SK-N-SH (cell line): Measurements from ENCODE around the gene CPLX1. TPM values are rescaled to one million over a fixed set of nuclear protein-coding genes. Genes with fewer than 3 reads are reported as not detected.

Experiments used
- CTCF ChIA-PET: fragments of 300-600, 350-600 bp; formaldehyde crosslinking; extraction: SDS; loops from one replicate; lab custom pipeline; 2021; lab: Yijun Ruan, JAX
- POLR2A ChIA-PET: fragments of 350-600 bp; sonication (Branson Sonifier 250); formaldehyde crosslinking; extraction: SDS; loops from one replicate; lab custom pipeline; 2020; ENCODE audit warnings: antibody characterized with exemption, inconsistent platforms; lab: Yijun Ruan, JAX
- DNase-seq: peaks from one replicate; pipeline ENCODE4 v3.0.0; 2012
- H2AFZ ChIP-seq: fragments of 200-600 bp; sonication (generic); 2 replicates; pipeline ENCODE4 v1.8.1; 2016; ENCODE audit warnings: antibody characterized with exemption, mild to moderate bottlenecking, low read depth
- H3F3A ChIP-seq: fragments of 200-600 bp; sonication (generic); replicated peaks from 2 replicates; pipeline ENCODE3; 2016; ENCODE audit warnings: antibody characterized with exemption, mild to moderate bottlenecking; ENCODE audit not compliant: insufficient read depth
- H3K27ac ChIP-seq, 2 experiments: fragments of 200-500 bp in 1 of 2; fragments of 200-600 bp in 1 of 2; sonication (Bioruptor generic) in 1 of 2; sonication (generic), shearing (Covaris generic) in 1 of 2; 2 replicates each; pipeline versions ENCODE4 v1.5.1 to v1.6.1; 2014 to 2016; ENCODE audit warnings: low read depth in 2 of 2, inconsistent platforms in 1 of 2, low read length in 1 of 2, mild to moderate bottlenecking in 1 of 2, mixed read lengths in 1 of 2
- H3K27me3 ChIP-seq: fragments of 200-600 bp; sonication (generic), shearing (Covaris generic); 2 replicates; pipeline ENCODE4 v1.6.1; 2016; ENCODE audit warnings: mixed run types; ENCODE audit not compliant: insufficient read depth
- H3K36me3 ChIP-seq, 2 experiments: fragments of 200-500 bp in 1 of 2; fragments of 200-600 bp in 1 of 2; sonication (Bioruptor generic) in 1 of 2; sonication (generic) in 1 of 2; replicated peaks in 1 of 2; 2 replicates each; pipeline versions ENCODE3 to v1.5.1; 2014 to 2016; ENCODE audit warnings: low read length in 1 of 2, mild to moderate bottlenecking in 1 of 2; ENCODE audit not compliant: insufficient read depth in 2 of 2, control insufficient read depth in 1 of 2
- H3K4me1 ChIP-seq, 2 experiments: fragments of 200-500 bp in 1 of 2; fragments of 200-600 bp in 1 of 2; sonication (Bioruptor generic) in 1 of 2; sonication (generic), shearing (Covaris generic) in 1 of 2; 2 replicates each; pipeline versions ENCODE4 v1.5.1 to v1.6.1; 2014 to 2016; ENCODE audit warnings: low read depth in 1 of 2, low read length in 1 of 2, mixed run types in 1 of 2; ENCODE audit not compliant: insufficient read depth in 2 of 2, control insufficient read depth in 1 of 2
- H3K4me2 ChIP-seq: fragments of 200-600 bp; sonication (generic), shearing (Covaris generic); 2 replicates; pipeline ENCODE4 v1.6.1; 2017; ENCODE audit warnings: mixed run types
- H3K4me3 ChIP-seq, 2 experiments: fragments of 200-500 bp in 1 of 2; fragments of 200-600 bp in 1 of 2; sonication (Bioruptor generic) in 1 of 2; sonication (generic), shearing (Covaris generic) in 1 of 2; 2 replicates each; pipeline versions ENCODE4 v1.5.1 to v1.8.1; 2014 to 2016; ENCODE audit warnings: low read depth in 2 of 2, inconsistent platforms in 1 of 2, low read length in 1 of 2, mild to moderate bottlenecking in 1 of 2, mixed read lengths in 1 of 2, moderate library complexity in 1 of 2
- H3K79me2 ChIP-seq: fragments of 200-600 bp; sonication (generic); 2 replicates; pipeline ENCODE4 v1.8.1; 2017; ENCODE audit warnings: mild to moderate bottlenecking; ENCODE audit not compliant: insufficient read depth
- H3K9ac ChIP-seq: fragments of 200-600 bp; sonication (generic); 2 replicates; pipeline ENCODE4 v1.6.1; 2017; ENCODE audit warnings: mixed run types
- H3K9me2 ChIP-seq: fragments of 200-600 bp; sonication (generic); 2 replicates; pipeline ENCODE4 v1.6.1; 2017; ENCODE audit warnings: mixed run types
- H3K9me3 ChIP-seq: fragments of 200-600 bp; sonication (generic); 2 replicates; pipeline ENCODE4 v1.6.1; 2017; ENCODE audit warnings: mixed run types, mild to moderate bottlenecking, moderate library complexity
- H4K20me1 ChIP-seq: fragments of 200-600 bp; sonication (generic); 2 replicates; pipeline ENCODE4 v1.6.1; 2017; ENCODE audit warnings: mild to moderate bottlenecking, mixed run types; ENCODE audit not compliant: insufficient read depth
- ELF1 ChIP-seq: IDR thresholded peaks from 2 replicates; pipeline ENCODE4 v1.4.0; 2012
- EZH2phosphoT487 ChIP-seq: fragments of 200-600 bp; sonication (generic); IDR thresholded peaks from 2 replicates; pipeline ENCODE4 v1.6.1; 2017; ENCODE audit warnings: low read depth, mixed run types, mild to moderate bottlenecking, antibody characterized with exemption, moderate library complexity, borderline replicate concordance
- FOXJ3 ChIP-seq: sonication (generic); formaldehyde crosslinking; IDR thresholded peaks from 2 replicates; pipeline ENCODE4 v1.5.1; 2020; ENCODE audit warnings: mild to moderate bottlenecking, missing genetic modification reagents
- GATA2 ChIP-seq: sonication (generic); formaldehyde crosslinking; IDR thresholded peaks from 2 replicates; pipeline ENCODE4 v1.5.0; 2020; ENCODE audit warnings: mild to moderate bottlenecking, missing genetic modification reagents
- JUND ChIP-seq: IDR thresholded peaks from 2 replicates; pipeline ENCODE4 v1.4.0; 2012
- NRF1 ChIP-seq: IDR thresholded peaks from 2 replicates; pipeline ENCODE4 v1.6.1; 2012; ENCODE audit warnings: low read depth, mild to moderate bottlenecking, low read length
- POLR2AphosphoS5 ChIP-seq: IDR thresholded peaks from 2 replicates; pipeline ENCODE4 v1.6.1; 2012; ENCODE audit warnings: low read depth, low read length
- RFX5 ChIP-seq: IDR thresholded peaks from 2 replicates; pipeline ENCODE4 v1.6.1; 2012; ENCODE audit warnings: mild to moderate bottlenecking, improper control_type of control experiment, low read length
- SMC3 ChIP-seq: IDR thresholded peaks from 2 replicates; pipeline ENCODE4 v1.6.1; 2012; ENCODE audit warnings: low read depth, low read length, improper control_type of control experiment
- TEAD4 ChIP-seq: IDR thresholded peaks from 2 replicates; pipeline ENCODE4 v1.4.0; 2012; ENCODE audit warnings: mild to moderate bottlenecking, borderline replicate concordance; ENCODE audit not compliant: insufficient read depth
- ZBTB33 ChIP-seq: IDR thresholded peaks from 2 replicates; pipeline ENCODE4 v1.4.0; 2012; ENCODE audit warnings: low read depth, borderline replicate concordance
- WGBS: methylation state at CpG from one replicate; pipeline ENCODE4 v1.1.6; 2017; ENCODE audit warnings: low lambda C conversion rate; 5-methylcytosine and 5-hydroxymethylcytosine counted together
- polyA plus RNA-seq, 3 experiments: library from polyadenylated mRNA; depleted of rRNA; stranded (reverse); fragments of >200 nt; gene quantifications; 2 replicates each; pipeline ENCODE4 v1.2.3, GENCODE V29; 2012

Gene CPLX1
- polyA plus RNA-seq, 1 of the 3 experiments (the other 2 are of a cell fraction) = 0.56 TPM

GRCh38 chr4:845836-846251 lies 19.9 kb upstream of the CPLX1 start:
- no peaks in the 10 kb centered on the region for H3F3A ChIP-seq
- peaks cover under 1% of the 10 kb centered on the region; the same call in 1 of the 2 replicates for H3K9me3 ChIP-seq
- 92% methylated on average over 14 of the region's 14 CpGs for WGBS
- no peak overlapping the region for H3K9ac ChIP-seq
- H3K4me2 ChIP-seq = no peak overlapping the region
- CTCF ChIA-PET = no interaction called here
- no peak for TF ChIP-seq SMC3
- TF ChIP-seq RFX5 = no peak
- TF ChIP-seq EZH2phosphoT487 = no peak
- no peak for TF ChIP-seq TEAD4
- no peak for TF ChIP-seq POLR2AphosphoS5
- no peak for TF ChIP-seq ELF1
- H3K27me3 ChIP-seq = no peaks in the 10 kb centered on the region
- peaks cover 7 to 13% of the 10 kb centered on the region in 2 experiments for H3K36me3 ChIP-seq
- H3K4me1 ChIP-seq = no peaks in the 10 kb centered on the region; a peak in 1 of 4 replicates
- no peaks in the 10 kb centered on the region for H4K20me1 ChIP-seq
- H2AFZ ChIP-seq = no peak overlapping the region
- no peak overlapping the region for H3K4me3 ChIP-seq
- no peaks in the 10 kb centered on the region for H3K79me2 ChIP-seq
- H3K9me2 ChIP-seq = no peaks in the 10 kb centered on the region
- no peak overlapping the region for H3K27ac ChIP-seq
- POLR2A ChIA-PET = interaction anchor here (1.2 kb wide), 1 partner anchor 10 kb away, joined by 3 read pairs; no protein-coding TSS in a partner anchor
- DNase-seq = no peak

GRCh38 chr4:845233-845835 lies 19.4 kb upstream of the CPLX1 start:
- no peak overlapping the region for H2AFZ ChIP-seq
- POLR2A ChIA-PET = interaction anchor here (1.2 kb wide), 1 partner anchor 10 kb away, joined by 3 read pairs; no protein-coding TSS in a partner anchor
- H3K4me3 ChIP-seq = no peak overlapping the region
- H3K27me3 ChIP-seq = no peaks in the 10 kb centered on the region
- no peak overlapping the region for H3K27ac ChIP-seq
- no peaks in the 10 kb centered on the region for H3K79me2 ChIP-seq
- H3K9ac ChIP-seq = no peak overlapping the region
- no peaks in the 10 kb centered on the region for H4K20me1 ChIP-seq
- 60% methylated on average over 2 of the region's 9 CpGs for WGBS
- H3K4me1 ChIP-seq = no peaks in the 10 kb centered on the region; a peak in 1 of 4 replicates
- CTCF ChIA-PET = interaction anchor here (0.7 kb wide), 1 partner anchor 12 kb away, joined by 3 read pairs; no protein-coding TSS in a partner anchor
- H3K9me2 ChIP-seq = no peaks in the 10 kb centered on the region
- H3K4me2 ChIP-seq = no peak overlapping the region
- peaks cover 7 to 13% of the 10 kb centered on the region in 2 experiments for H3K36me3 ChIP-seq
- peaks cover 6% of the 10 kb centered on the region for H3K9me3 ChIP-seq
- no peak for TF ChIP-seq POLR2AphosphoS5
- TF ChIP-seq GATA2 (CRISPR knock-in tag) = no peak
- H3F3A ChIP-seq = peaks cover 4% of the 10 kb centered on the region
- no peak for DNase-seq

- Histone ChIP-seq H3K9ac (no peak overlapping the region), H3K4me1 (no peaks in the 10 kb centered on the region; a peak in 1 of 4 replicates), H3K27ac (no peak overlapping the region), H3K4me2 (no peak overlapping the region), H3K4me3 (no peak overlapping the region), H3K9me2 (no peaks in the 10 kb centered on the region), H3K79me2 (no peaks in the 10 kb centered on the region), H3K36me3 (peaks cover 7% of the 10 kb centered on the region in 2 experiments), H2AFZ (no peak overlapping the region), H3K27me3 (no peaks in the 10 kb centered on the region), H4K20me1 (no peaks in the 10 kb centered on the region), H3K9me3 (peaks cover 9% of the 10 kb centered on the region), H3F3A (peaks cover 8% of the 10 kb centered on the region)
- DNase-seq = no peak
- POLR2A ChIA-PET = interaction anchor here (1.2 kb wide), 1 partner anchor 9 kb away, joined by 3 read pairs; no protein-coding TSS in a partner anchor
- CTCF ChIA-PET = interaction anchor here (0.7 kb wide), 1 partner anchor 13 kb away, joined by 3 read pairs; no protein-coding TSS in a partner anchor
- 100% methylated on average over 2 of the region's 10 CpGs for WGBS
- no peak for TF ChIP-seq NRF1
- TF ChIP-seq FOXJ3 (CRISPR knock-in tag) = no peak
- no peak for TF ChIP-seq JUND
- TF ChIP-seq ZBTB33 = no peak
Observed at GRCh38 chr4:844752-845232, 18.9 kb upstream of the CPLX1 start.
